ENCODE data around the gene PCGF3.

GRCh38 chr4:738781-739280, 33.2 kb downstream of the PCGF3 start:
- TF ChIP-seq CTCF (IDR thresholded peaks at IDR 0.05) = no peak
- no peak for TF ChIP-seq POLR2AphosphoS5 (IDR thresholded peaks at IDR 0.05)
- no peak for TF ChIP-seq POLR2A (IDR thresholded peaks at IDR 0.05)
